ENCODE results near the gene MYMX.
A peak's percentile ranks its signal among the peaks of the same experiment; 100 is the strongest.

MYMX gene

GRCh38 chr6:44251576-44252524 lies 35.1 kb downstream of the MYMX start:
- no peak for DNase-seq (ENCODE audit: extremely low spot score)
- POLR2A ChIA-PET, result interaction anchor here (1.2 to 1.7 kb wide), 3 partner anchors 10 to 120 kb away, joined by 3 to 9 read pairs (median 4); no protein-coding TSS in a partner anchor
- TF ChIP-seq CTCF (IDR thresholded peaks at IDR 0.05; ENCODE audit: control extremely low read depth, extremely low read depth, low read depth, missing control alignments), result no peak
- CTCF ChIA-PET, result interaction anchor here (0.9 to 3.8 kb wide), 4 partner anchors 10 to 79 kb away, joined by 3 to 16 read pairs (median 5); no protein-coding TSS in a partner anchor

- ChIA-PET CTCF (interaction anchor here (1.0 to 3.8 kb wide), 9 partner anchors 9 to 155 kb away, joined by 3 to 16 read pairs (median 5); no protein-coding TSS in a partner anchor), POLR2A (interaction anchor here (0.9 to 1.2 kb wide), 2 partner anchors 68 to 81 kb away, joined by 3 to 6 read pairs; no protein-coding TSS in a partner anchor)
- DNase-seq (ENCODE audit: extremely low spot score), result no peak
- peak; percentile 66 for TF ChIP-seq CTCF (IDR thresholded peaks at IDR 0.05; ENCODE audit: control extremely low read depth, extremely low read depth, low read depth, missing control alignments)
Observed at GRCh38 chr6:44253307-44254101, 36.8 kb downstream of the MYMX start.

GRCh38 chr6:44254191-44255104 lies 37.7 kb downstream of the MYMX start:
- ChIA-PET POLR2A (interaction anchor here (0.6 to 3.7 kb wide), 6 partner anchors 8 to 151 kb away, joined by 3 to 56 read pairs (median 6); partner anchors contain the start of gene HSP90AB1), CTCF (interaction anchor here (1.0 to 3.8 kb wide), 12 partner anchors 8 to 158 kb away, joined by 3 to 16 read pairs (median 6); partner anchors contain the start of gene AARS2)
- TF ChIP-seq CTCF (IDR thresholded peaks at IDR 0.05; ENCODE audit: control extremely low read depth, extremely low read depth, low read depth, missing control alignments), result no peak
- no peak for DNase-seq (ENCODE audit: extremely low spot score)

- ChIA-PET POLR2A (interaction anchor here (0.6 to 3.7 kb wide), 5 partner anchors 8 to 152 kb away, joined by 3 to 56 read pairs (median 5); partner anchors contain the start of gene HSP90AB1), CTCF (interaction anchor here (1.0 to 3.8 kb wide), 8 partner anchors 7 to 159 kb away, joined by 3 to 16 read pairs (median 9); partner anchors contain the start of gene AARS2)
- no peak for TF ChIP-seq CTCF (IDR thresholded peaks at IDR 0.05; ENCODE audit: control extremely low read depth, extremely low read depth, low read depth, missing control alignments)
- DNase-seq (ENCODE audit: extremely low spot score), result no peak
Observed at GRCh38 chr6:44255105-44255808, 38.5 kb downstream of the MYMX start.
